Measurements from ENCODE around the gene CSTPP1. TPM values are rescaled to one million over a fixed set of nuclear protein-coding genes. Genes with fewer than 3 reads are reported as not detected.

The CSTPP1 gene
- total RNA-seq, 1 experiment from 2014 or later: 88.3 TPM

DNA sequence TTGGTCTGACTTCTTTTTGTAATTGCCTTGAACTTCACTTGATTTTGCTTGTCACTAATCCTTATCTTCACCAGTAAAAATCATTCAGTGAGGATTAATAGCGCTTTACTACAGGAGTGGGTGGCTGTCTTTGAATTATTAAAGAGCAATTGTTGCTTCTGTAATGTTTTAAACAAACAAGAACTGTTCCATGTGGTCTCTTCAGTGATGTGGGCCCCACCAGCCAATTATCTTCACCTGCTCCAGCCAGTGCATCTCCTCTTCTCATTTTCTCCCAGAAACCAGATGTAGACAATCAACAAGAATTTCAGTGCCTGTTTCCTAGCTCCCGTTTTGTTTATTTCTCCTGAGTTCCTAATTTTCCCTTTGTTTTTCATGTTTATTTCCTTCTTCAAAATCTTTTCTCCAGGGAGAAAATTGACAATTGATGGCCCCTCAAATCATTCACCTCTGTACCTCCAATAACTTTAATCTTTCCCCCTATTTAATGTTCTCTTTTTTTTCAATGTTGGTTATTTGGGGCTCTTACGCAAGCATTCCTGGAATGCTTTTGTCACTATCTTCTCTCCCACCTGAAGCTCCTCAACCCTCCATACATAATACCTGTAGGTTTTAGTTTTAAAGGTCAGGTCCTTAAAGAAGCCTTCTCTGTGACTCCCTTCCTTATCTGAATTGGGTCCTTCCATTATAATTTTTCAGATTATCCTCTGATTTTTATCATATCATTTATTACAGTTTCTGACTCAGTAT is 125.0 kb downstream of the CSTPP1 start:
- BruUV-seq (replicated peaks): no TSS peak
- Histone ChIP-seq H2AFZ (no peak overlapping the region), H3K4me1 (replicated peaks; ENCODE audit: insufficient read depth) (peaks cover 2% of the 10 kb centered on the region; the same call in 1 of the 2 replicates), H3K9me2 (ENCODE audit: insufficient read depth) (no peaks in the 10 kb centered on the region), H3F3A (ENCODE audit: insufficient read depth, low read depth) (0 out of 2 replicates have a peak, but pooled peaks cover 15% of the 10 kb centered on the region), H3K9me3 (ENCODE audit: insufficient read depth, low read depth) (no peaks in the 10 kb centered on the region), H4K20me1 (ENCODE audit: insufficient read depth) (no peaks in the 10 kb centered on the region), H3K79me2 (ENCODE audit: low read depth) (no peaks in the 10 kb centered on the region), H3K27me3 (ENCODE audit: insufficient read depth, low read depth) (no peaks in the 10 kb centered on the region), H3K27ac (no peak overlapping the region), H3K4me3 (no peak overlapping the region), H3K36me3 (ENCODE audit: low read depth) (0 out of 2 replicates have a peak, but pooled peaks cover 5% of the 10 kb centered on the region), H3K4me2 (no peak overlapping the region)
- CTCF ChIA-PET: no interaction called here
- no peak for TF ChIP-seq EZH2 (IDR thresholded peaks at IDR 0.05; ENCODE audit: low read depth)
- TF ChIP-seq, protein P1, sequence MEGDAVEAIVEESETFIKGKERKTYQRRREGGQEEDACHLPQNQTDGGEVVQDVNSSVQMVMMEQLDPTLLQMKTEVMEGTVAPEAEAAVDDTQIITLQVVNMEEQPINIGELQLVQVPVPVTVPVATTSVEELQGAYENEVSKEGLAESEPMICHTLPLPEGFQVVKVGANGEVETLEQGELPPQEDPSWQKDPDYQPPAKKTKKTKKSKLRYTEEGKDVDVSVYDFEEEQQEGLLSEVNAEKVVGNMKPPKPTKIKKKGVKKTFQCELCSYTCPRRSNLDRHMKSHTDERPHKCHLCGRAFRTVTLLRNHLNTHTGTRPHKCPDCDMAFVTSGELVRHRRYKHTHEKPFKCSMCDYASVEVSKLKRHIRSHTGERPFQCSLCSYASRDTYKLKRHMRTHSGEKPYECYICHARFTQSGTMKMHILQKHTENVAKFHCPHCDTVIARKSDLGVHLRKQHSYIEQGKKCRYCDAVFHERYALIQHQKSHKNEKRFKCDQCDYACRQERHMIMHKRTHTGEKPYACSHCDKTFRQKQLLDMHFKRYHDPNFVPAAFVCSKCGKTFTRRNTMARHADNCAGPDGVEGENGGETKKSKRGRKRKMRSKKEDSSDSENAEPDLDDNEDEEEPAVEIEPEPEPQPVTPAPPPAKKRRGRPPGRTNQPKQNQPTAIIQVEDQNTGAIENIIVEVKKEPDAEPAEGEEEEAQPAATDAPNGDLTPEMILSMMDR (conservative IDR thresholded peaks at IDR 0.05): no peak
- intact Hi-C loops (cut with micrococcal nuclease; ENCODE audit: unreplicated experiment): no loop called here
- POLR2A ChIA-PET (ENCODE audit: unreplicated experiment): no interaction called here
- DNase-seq: no peak

DNA sequence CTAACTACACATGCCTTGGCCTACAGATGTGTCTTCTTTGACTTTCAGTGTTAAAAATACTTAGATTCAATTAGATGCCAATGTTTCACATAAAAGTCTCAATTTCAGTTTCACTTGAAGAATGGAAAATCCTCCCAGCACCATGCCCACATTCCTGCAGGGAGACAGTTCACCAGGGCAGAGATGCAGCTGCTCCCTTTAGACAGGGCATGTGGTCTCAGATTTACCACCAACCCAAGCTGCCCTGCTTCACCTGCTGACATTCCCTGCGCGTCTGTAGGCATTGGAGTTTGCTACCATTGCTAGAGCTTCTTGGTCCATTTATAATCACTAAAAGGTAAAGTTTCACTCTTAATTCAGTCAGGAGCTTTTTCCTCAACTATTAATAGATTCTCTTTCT is 126.2 kb downstream of the CSTPP1 start:
- TF ChIP-seq, protein P1 (conservative IDR thresholded peaks at IDR 0.05): no peak
- TF ChIP-seq EZH2 (IDR thresholded peaks at IDR 0.05; ENCODE audit: low read depth): no peak
- intact Hi-C loops (cut with micrococcal nuclease; ENCODE audit: unreplicated experiment): no loop called here
- Histone ChIP-seq H3K4me3 (no peak overlapping the region), H3K4me1 (replicated peaks; ENCODE audit: insufficient read depth) (peaks cover 11% of the 10 kb centered on the region), H3K27ac (no peak overlapping the region), H3K4me2 (no peak overlapping the region), H3K27me3 (ENCODE audit: insufficient read depth, low read depth) (no peaks in the 10 kb centered on the region), H3K79me2 (ENCODE audit: low read depth) (no peaks in the 10 kb centered on the region), H3K9me3 (ENCODE audit: insufficient read depth, low read depth) (no peaks in the 10 kb centered on the region), H3K9me2 (ENCODE audit: insufficient read depth) (no peaks in the 10 kb centered on the region), H3K36me3 (ENCODE audit: low read depth) (0 out of 2 replicates have a peak, but pooled peaks cover 5% of the 10 kb centered on the region), H2AFZ (no peak overlapping the region), H3F3A (ENCODE audit: insufficient read depth, low read depth) (0 out of 2 replicates have a peak, but pooled peaks cover 15% of the 10 kb centered on the region), H4K20me1 (ENCODE audit: insufficient read depth) (no peaks in the 10 kb centered on the region)
- BruUV-seq (replicated peaks): no TSS peak
- DNase-seq: no peak
- ChIA-PET POLR2A (ENCODE audit: unreplicated experiment) (no interaction called here), CTCF (no interaction called here)

DNA sequence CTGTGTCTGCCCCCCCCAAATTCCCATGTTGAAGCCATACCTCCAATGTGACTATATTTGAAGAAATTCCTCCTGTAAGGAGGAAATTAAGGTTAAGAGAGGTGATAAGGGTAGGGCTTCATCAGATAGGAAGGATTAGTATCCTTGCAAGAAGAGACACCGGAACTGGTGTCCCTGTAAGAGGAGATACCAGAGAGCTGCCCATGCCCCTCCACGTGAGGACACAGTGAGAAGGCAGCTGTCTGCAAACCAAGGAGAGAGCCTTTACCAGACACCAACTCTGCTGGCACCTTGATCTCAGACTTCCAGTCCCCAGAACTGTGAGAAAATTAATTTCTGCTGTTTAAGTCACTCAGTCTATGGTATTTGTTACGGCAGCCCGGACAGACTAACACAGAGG is 130.8 kb downstream of the CSTPP1 start:
- Histone ChIP-seq H3K27me3 (ENCODE audit: insufficient read depth, low read depth) (no peaks in the 10 kb centered on the region), H3K4me1 (replicated peaks; ENCODE audit: insufficient read depth) (peaks cover 11% of the 10 kb centered on the region), H2AFZ (no peak overlapping the region), H3F3A (ENCODE audit: insufficient read depth, low read depth) (no peaks in the 10 kb centered on the region), H3K36me3 (ENCODE audit: low read depth) (no peaks in the 10 kb centered on the region), H3K4me3 (no peak overlapping the region), H3K4me2 (no peak overlapping the region), H3K27ac (no peak overlapping the region), H3K9me3 (ENCODE audit: insufficient read depth, low read depth) (no peaks in the 10 kb centered on the region), H4K20me1 (ENCODE audit: insufficient read depth) (no peaks in the 10 kb centered on the region), H3K9me2 (ENCODE audit: insufficient read depth) (no peaks in the 10 kb centered on the region), H3K79me2 (ENCODE audit: low read depth) (no peaks in the 10 kb centered on the region)
- CTCF ChIA-PET: no interaction called here
- peak in 1 of 2 experiments; percentile 3 for DNase-seq
- BruUV-seq (replicated peaks): no TSS peak
- POLR2A ChIA-PET (ENCODE audit: unreplicated experiment): no interaction called here
- TF ChIP-seq, protein P1 (conservative IDR thresholded peaks at IDR 0.05): no peak
- TF ChIP-seq EZH2 (IDR thresholded peaks at IDR 0.05; ENCODE audit: low read depth): no peak
- intact Hi-C loops (cut with micrococcal nuclease; ENCODE audit: unreplicated experiment): no loop called here
